NCI-H69 (cell line): Measurements from ENCODE around the gene CIB4.

Experiments
- DNase-seq: peaks from one replicate; lab custom pipeline; 2025; lab: John Stamatoyannopoulos, UW

The CIB4 gene

GRCh38 chr2:26642429-26642828 is 1.3 kb upstream of the CIB4 start:
- DNase-seq: no peak

DNA sequence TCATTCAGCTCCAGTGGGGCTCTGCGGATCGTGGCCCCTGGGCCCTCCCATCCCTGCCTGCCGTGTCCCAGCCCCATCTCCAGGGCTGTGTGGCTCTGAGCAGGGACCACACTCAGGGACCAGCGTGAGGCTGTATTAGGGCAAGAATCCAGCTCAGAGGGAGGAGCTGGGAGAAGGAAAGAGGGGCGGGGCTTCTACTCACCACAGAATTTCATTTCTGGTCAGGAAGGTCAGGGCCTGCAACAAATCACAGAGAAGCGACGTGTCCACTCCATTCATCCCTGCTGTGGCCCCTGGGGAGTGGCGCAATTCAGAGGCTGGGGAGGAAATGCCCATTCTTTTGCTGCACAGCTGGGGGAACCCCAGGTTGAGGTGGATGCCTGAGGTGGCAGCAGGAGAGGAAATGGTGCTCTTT is 828 bp downstream of the CIB4 start:
- DNase-seq: peak; percentile 42

GRCh38 chr2:26639685-26640243 is 1.4 kb downstream of the CIB4 start:
- no peak for DNase-seq

DNA sequence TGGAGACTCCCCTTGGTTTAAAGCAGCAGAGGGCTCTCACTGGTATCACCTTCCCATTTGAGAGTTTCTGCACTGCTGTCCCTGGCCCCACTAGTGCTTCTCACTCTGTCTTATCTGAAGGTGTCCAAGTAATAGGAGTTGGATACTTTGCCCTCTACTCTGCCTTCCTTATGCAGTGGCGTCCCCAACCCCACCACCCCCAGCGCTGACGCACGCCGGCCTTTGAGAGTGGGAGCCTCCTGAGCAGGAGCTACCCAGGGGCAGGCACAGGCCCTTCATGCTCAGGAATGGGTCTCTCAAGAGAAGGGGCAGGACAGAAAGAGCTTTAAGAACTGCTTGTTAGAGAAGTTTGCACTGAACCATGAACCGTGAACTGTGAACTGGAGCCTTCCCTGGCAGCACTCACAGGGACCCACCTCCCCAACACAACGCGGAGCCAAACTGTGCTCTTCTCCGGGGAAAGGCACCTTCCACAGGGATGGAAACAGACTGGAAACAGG is 3.3 kb downstream of the CIB4 start:
- DNase-seq: no peak

GRCh38 chr2:26636935-26637334 is 4.2 kb downstream of the CIB4 start:
- DNase-seq: no peak

- no peak for DNase-seq
Observed at GRCh38 chr2:26635401-26635800, 5.8 kb downstream of the CIB4 start.

GRCh38 chr2:26634636-26635230 is 6.4 kb downstream of the CIB4 start:
- DNase-seq: no peak

DNA sequence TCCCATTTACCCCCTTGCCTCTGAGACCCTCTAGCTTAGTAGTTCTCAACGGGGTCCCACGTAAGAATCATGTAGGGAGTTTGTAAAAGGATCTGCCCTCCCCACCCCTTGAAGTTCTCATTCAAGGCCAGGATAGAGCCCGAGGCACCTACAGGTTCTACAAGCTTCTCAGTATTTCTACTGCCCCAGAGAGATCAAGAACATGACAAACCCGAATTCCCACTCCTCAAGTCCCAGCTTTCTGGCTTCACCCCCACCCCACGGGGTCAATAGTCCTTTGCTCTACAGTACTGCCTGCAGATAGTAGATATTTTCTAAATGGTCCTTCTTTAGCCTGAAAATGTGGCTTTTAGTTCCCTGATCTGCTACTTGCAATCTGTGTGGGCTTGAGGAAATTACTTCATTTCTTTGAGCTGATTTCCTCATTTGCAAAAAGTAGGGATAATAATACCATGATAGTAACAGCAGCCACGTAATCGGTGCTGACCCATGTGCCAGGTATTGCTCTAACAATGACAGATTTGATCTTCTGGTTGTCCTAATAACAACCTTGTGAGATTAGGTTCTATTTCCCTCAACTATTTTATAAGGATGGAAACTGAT is 7.1 kb downstream of the CIB4 start:
- no peak for DNase-seq

DNA sequence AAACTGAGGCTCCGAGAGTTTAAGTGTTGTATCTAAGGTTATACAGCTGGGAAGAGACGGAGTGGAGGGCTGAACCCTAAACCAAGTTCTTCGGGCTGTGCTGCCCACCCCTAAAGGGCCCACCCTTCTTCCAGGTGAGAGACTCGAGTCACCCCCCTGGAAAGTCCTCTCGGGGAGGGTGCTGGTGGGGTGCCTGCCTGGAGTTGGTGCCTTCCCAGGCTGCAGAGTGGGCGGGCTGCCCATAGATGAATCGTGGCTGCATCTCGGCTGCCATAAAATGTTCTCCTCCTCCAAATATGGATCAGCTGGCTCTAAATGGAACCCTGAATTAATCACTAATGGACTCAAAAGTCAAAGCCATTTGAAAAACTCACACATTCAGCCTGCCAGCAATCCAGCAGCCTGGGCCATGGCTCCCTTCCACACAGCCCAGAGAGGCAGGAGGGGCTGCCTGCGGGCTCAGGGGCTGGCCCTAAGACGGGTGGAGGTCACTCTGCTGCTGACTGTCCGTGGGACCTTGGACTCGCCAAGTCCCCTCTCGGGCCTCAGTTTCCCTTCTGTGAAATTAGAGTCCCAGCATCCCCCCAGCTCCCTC is 7.7 kb downstream of the CIB4 start:
- no peak for DNase-seq

GRCh38 chr2:26632624-26633185 is 8.5 kb downstream of the CIB4 start:
- DNase-seq: no peak

DNA sequence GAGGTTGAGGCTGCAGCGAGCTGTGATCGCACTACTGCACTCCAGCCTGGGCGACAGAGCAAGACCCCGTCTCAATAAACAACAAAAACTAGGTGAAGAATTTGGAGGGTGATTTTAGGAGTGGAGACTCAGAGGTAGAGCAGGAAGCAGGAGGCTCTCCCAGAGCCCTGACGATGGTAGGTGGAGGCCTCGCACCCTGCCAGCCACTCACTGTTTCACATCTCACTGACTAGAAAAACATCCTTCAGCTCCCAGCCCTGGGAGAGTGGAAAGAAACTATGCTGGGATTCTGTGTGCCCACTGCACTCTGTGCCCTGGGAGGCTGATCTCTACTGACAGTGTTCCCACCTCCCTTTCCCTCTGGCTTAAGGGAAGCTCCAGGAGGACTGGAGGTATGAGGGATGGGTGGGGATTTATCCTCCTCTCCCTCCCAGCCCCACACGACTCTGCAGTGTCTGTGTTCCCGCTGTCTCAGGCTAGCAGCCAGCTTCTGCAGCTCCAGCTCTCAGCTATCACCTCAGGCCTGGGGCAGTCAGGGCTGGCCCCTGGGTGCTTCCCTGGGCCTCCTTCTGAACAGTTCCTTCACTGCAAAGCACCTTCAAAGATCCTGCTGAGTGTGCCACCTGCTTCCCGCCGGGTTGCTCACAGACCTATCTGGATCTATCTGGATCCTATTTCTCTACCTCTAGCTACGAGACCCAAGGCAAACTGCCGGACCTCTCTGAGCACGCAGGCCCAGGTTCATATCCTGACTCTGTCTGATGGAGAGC is 9.6 kb downstream of the CIB4 start:
- DNase-seq: no peak

GRCh38 chr2:26630669-26631360 is 10.4 kb downstream of the CIB4 start:
- DNase-seq: no peak

- DNase-seq: no peak
Observed at GRCh38 chr2:26630235-26630634, 10.9 kb downstream of the CIB4 start.

- DNase-seq: no peak
Observed at GRCh38 chr2:26629751-26630150, 11.4 kb downstream of the CIB4 start.

- no peak for DNase-seq
Observed at GRCh38 chr2:26629346-26629630, 11.9 kb downstream of the CIB4 start.

GRCh38 chr2:26628561-26629345 is 12.4 kb downstream of the CIB4 start:
- no peak for DNase-seq

- DNase-seq: no peak
Observed at GRCh38 chr2:26627350-26628105, 13.6 kb downstream of the CIB4 start.

- no peak for DNase-seq
Observed at GRCh38 chr2:26626606-26627005, 14.6 kb downstream of the CIB4 start.

DNA sequence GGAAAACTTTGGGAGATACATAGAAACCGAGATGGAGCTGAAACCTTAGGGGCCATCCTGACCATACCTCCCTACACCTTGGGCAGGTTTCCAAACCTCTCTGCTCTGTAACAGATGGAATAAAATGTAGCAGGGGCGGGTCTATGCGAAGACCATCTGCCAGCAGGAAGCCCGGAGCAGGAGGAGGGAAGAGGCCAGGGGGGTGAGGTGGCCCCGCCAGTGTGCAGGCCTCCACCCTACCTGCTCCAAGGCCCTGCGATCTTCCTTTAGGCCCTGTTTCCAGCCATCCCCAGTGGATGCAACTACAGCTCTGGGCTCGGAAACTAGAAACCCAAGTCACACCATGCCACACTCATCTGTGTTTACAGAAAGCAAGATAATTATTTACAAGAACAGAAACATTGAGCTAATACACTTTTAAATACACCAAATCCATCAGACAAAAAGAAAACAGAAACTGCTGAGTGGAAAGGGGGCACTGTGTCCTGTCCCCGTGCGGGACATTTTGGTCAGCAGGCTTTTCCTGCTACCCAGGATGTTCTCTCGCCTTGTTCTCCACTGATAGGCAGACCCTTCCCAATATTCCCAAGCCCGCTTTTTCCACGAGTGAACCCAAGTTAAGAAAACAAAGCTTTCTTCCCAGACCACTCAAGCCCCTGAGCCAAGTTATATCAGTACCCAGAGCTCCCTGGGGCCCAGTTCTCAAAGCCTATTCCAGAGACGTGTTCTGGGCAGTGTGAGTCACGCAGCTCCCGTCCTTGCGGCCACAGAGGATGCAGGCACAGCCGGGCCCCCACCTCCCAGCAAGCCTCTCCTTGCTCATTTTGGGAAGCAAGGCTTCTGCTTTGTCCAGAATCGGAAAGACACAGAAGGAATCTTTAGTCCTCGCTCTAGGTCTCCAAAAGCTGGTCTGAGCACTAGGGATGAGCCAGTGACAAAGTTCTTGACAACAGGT is 17.3 kb downstream of the CIB4 start:
- DNase-seq: peak; percentile 88
